PC-9 (cell line): ENCODE results near the gene CCDC148. TPM values are rescaled to one million over a fixed set of nuclear protein-coding genes. Genes with fewer than 3 reads are reported as not detected.

Source experiments
- BruUV-seq: library from RNA; stranded (reverse); fragments of 400-500 nt; replicated peaks from 2 replicates; lab custom pipeline; 2021; lab: Mats Ljungman, UMichigan
- CTCF ChIA-PET: fragments of 300-600 bp; sonication (Branson Sonifier 250); formaldehyde crosslinking; loops from one replicate; lab custom pipeline; 2022; ENCODE audit warnings: antibody characterized with exemption; lab: Charles Lee
- POLR2A ChIA-PET: fragments of 300-600 bp; sonication (Branson Sonifier 250); formaldehyde crosslinking; loops from one replicate; lab custom pipeline; 2022; ENCODE audit warnings: antibody characterized with exemption; ENCODE audit not compliant: unreplicated experiment; lab: Charles Lee
- DNase-seq, 2 experiments: peaks; one replicate each; pipeline versions ENCODE4 v3.0.0 to v3.0.0-alpha.2; 2015 to 2022; ENCODE audit warnings: mixed read lengths in 1 of 2
- H2AFZ ChIP-seq: fragments of 200-600 bp; sonication (generic); 2 replicates; pipeline ENCODE4 v1.8.1; 2017; ENCODE audit warnings: antibody characterized with exemption
- H3F3A ChIP-seq: fragments of 200-600 bp; sonication (generic); 2 replicates; pipeline ENCODE4 v1.8.1; 2017; ENCODE audit warnings: antibody characterized with exemption, mild to moderate bottlenecking, low read depth; ENCODE audit not compliant: insufficient read depth
- H3K27ac ChIP-seq: fragments of 200-600 bp; sonication (generic); 2 replicates; pipeline ENCODE4 v1.6.1; 2016; ENCODE audit warnings: mixed run types
- H3K27me3 ChIP-seq: fragments of 200-600 bp; sonication (generic); 2 replicates; pipeline ENCODE4 v1.6.1; 2016; ENCODE audit warnings: low read depth, mixed run types; ENCODE audit not compliant: insufficient read depth
- H3K36me3 ChIP-seq: fragments of 200-600 bp; sonication (generic); 2 replicates; pipeline ENCODE4 v1.6.1; 2016; ENCODE audit warnings: low read depth, mixed run types
- H3K4me1 ChIP-seq: fragments of 200-600 bp; sonication (generic); replicated peaks from 2 replicates; pipeline ENCODE4 v1.6.1; 2016; ENCODE audit warnings: mixed run types; ENCODE audit not compliant: insufficient read depth
- H3K4me2 ChIP-seq: fragments of 200-600 bp; sonication (generic); 2 replicates; pipeline ENCODE4 v1.6.1; 2017; ENCODE audit warnings: mixed run types
- H3K4me3 ChIP-seq: fragments of 200-600 bp; sonication (generic); 2 replicates; pipeline ENCODE4 v1.6.1; 2016; ENCODE audit warnings: mixed run types
- H3K79me2 ChIP-seq: fragments of 200-600 bp; sonication (generic); 2 replicates; pipeline ENCODE4 v1.6.1; 2017; ENCODE audit warnings: low read depth, mixed run types
- H3K9me2 ChIP-seq: fragments of 200-600 bp; sonication (generic); 2 replicates; pipeline ENCODE4 v1.8.1; 2017; ENCODE audit warnings: mild to moderate bottlenecking; ENCODE audit not compliant: insufficient read depth
- H3K9me3 ChIP-seq: fragments of 200-600 bp; sonication (generic); 2 replicates; pipeline ENCODE4 v1.8.1; 2016; ENCODE audit warnings: low read depth; ENCODE audit not compliant: insufficient read depth
- H4K20me1 ChIP-seq: fragments of 200-600 bp; sonication (generic); 2 replicates; pipeline ENCODE4 v1.8.1; 2017; ENCODE audit not compliant: insufficient read depth
- CTCF ChIP-seq: fragments of 200-600 bp; sonication (generic); conservative IDR thresholded peaks from 2 replicates; pipeline ENCODE4 v1.6.1; 2017; ENCODE audit warnings: mixed run types, antibody characterized with exemption, mild to moderate bottlenecking, moderate library complexity
- EZH2 ChIP-seq: fragments of 200-600 bp; sonication (generic); IDR thresholded peaks from 2 replicates; pipeline ENCODE4 v1.8.0; 2017; ENCODE audit warnings: antibody characterized with exemption, low read depth
- intact Hi-C: fragments of 100-400 bp; cut with micrococcal nuclease; formaldehyde crosslinking; loops from one replicate; pipeline ENCODE4 v1.10.0; 2022; ENCODE audit not compliant: unreplicated experiment
- total RNA-seq: library from RNA; stranded (reverse); gene quantifications from 2 replicates; pipeline ENCODE4 v1.2.3, GENCODE V29; 2021

CCDC148 gene
- total RNA-seq, 1 experiment from 2014 or later, result 1.8 TPM

- Histone ChIP-seq H3F3A (no peaks in the 10 kb centered on the region), H3K9me2 (no peaks in the 10 kb centered on the region), H3K4me2 (no peak overlapping the region), H3K27ac (no peak overlapping the region), H3K4me1 (peaks cover 16% of the 10 kb centered on the region), H2AFZ (no peak overlapping the region), H3K27me3 (no peaks in the 10 kb centered on the region), H4K20me1 (no peaks in the 10 kb centered on the region), H3K79me2 (no peaks in the 10 kb centered on the region), H3K9me3 (no peaks in the 10 kb centered on the region), H3K36me3 (no peaks in the 10 kb centered on the region), H3K4me3 (no peak overlapping the region)
- no TSS peak for BruUV-seq
- TF ChIP-seq EZH2, result no peak
- no peak for TF ChIP-seq CTCF
- ChIA-PET CTCF (no interaction called here), POLR2A (no interaction called here)
- intact Hi-C loops, result no loop called here
- DNase-seq, result no peak
These were observed 251.3 kb downstream of the CCDC148 start for GRCh38 chr2:158205215-158205614.

- no TSS peak for BruUV-seq
- H4K20me1 ChIP-seq, result no peaks in the 10 kb centered on the region
- no peak overlapping the region for H3K4me3 ChIP-seq
- no peak for TF ChIP-seq CTCF
- TF ChIP-seq EZH2, result no peak
- no peaks in the 10 kb centered on the region for H3F3A ChIP-seq
- H3K4me2 ChIP-seq, result no peak overlapping the region
- no peaks in the 10 kb centered on the region for H3K9me3 ChIP-seq
- ChIA-PET CTCF (no interaction called here), POLR2A (no interaction called here)
- H3K4me1 ChIP-seq, result peaks cover 16% of the 10 kb centered on the region
- H3K36me3 ChIP-seq, result no peaks in the 10 kb centered on the region
- no peak overlapping the region for H3K27ac ChIP-seq
- no peaks in the 10 kb centered on the region for H3K27me3 ChIP-seq
- H3K79me2 ChIP-seq, result no peaks in the 10 kb centered on the region
- DNase-seq, result peak in 1 of 2 experiments; percentile 7
- no peaks in the 10 kb centered on the region for H3K9me2 ChIP-seq
- no peak overlapping the region for H2AFZ ChIP-seq
- intact Hi-C loops, result no loop called here
These were observed 251.8 kb downstream of the CCDC148 start for GRCh38 chr2:158204741-158205165.

- no TSS peak for BruUV-seq
These were observed 254.3 kb downstream of the CCDC148 start for GRCh38 chr2:158202161-158202815.

More at GRCh38 chr2:158202161-158202815, 254.3 kb downstream of the CCDC148 start:
- POLR2A ChIA-PET, result no interaction called here
- peak; percentile 17 to 40 for DNase-seq
- H3K9me3 ChIP-seq, result no peaks in the 10 kb centered on the region
- H3K36me3 ChIP-seq, result no peaks in the 10 kb centered on the region
- TF ChIP-seq EZH2 (no peak), CTCF (no peak)
- no peaks in the 10 kb centered on the region for H3F3A ChIP-seq
- CTCF ChIA-PET, result no interaction called here
- H3K79me2 ChIP-seq, result no peaks in the 10 kb centered on the region
- H3K27me3 ChIP-seq, result no peaks in the 10 kb centered on the region
- no peaks in the 10 kb centered on the region for H4K20me1 ChIP-seq
- intact Hi-C loops, result no loop called here
- no peak overlapping the region for H2AFZ ChIP-seq
- H3K4me1 ChIP-seq, result peaks cover 16% of the 10 kb centered on the region
- peak overlapping the region; percentile 41 for H3K27ac ChIP-seq
- H3K4me2 ChIP-seq, result peak overlapping the region; percentile 70
- H3K4me3 ChIP-seq, result peak overlapping the region; percentile 8; the same call in 1 of the 2 replicates
- H3K9me2 ChIP-seq, result no peaks in the 10 kb centered on the region
